Hepatocyte (in vitro differentiated cells): ENCODE measurements around the gene CXCR6. TPM values are rescaled to one million over a fixed set of nuclear protein-coding genes. Genes with fewer than 3 reads are reported as not detected.

Source experiments
- DNase-seq: peaks from one replicate; pipeline ENCODE4 v3.0.0-alpha.2; 2016; ENCODE audit warnings: low spot score
- H2AFZ ChIP-seq: fragments of 200-600 bp; sonication (generic); 2 replicates; pipeline ENCODE4 v1.6.0; 2016; ENCODE audit warnings: antibody characterized with exemption, mild to moderate bottlenecking
- H3K27ac ChIP-seq: fragments of 200-600 bp; sonication (generic); 2 replicates; pipeline ENCODE4 v1.5.1; 2016; ENCODE audit warnings: mild to moderate bottlenecking
- H3K27me3 ChIP-seq: fragments of 200-600 bp; sonication (generic); 2 replicates; pipeline ENCODE4 v1.6.1; 2016
- H3K36me3 ChIP-seq: fragments of 200-600 bp; sonication (generic); replicated peaks from 2 replicates; pipeline ENCODE4 v1.5.1; 2016; ENCODE audit warnings: low read depth; ENCODE audit not compliant: insufficient read depth
- H3K4me1 ChIP-seq: fragments of 200-600 bp; sonication (generic); 2 replicates; pipeline ENCODE4 v1.5.1; 2016; ENCODE audit warnings: mild to moderate bottlenecking, moderate library complexity; ENCODE audit not compliant: insufficient read depth
- H3K4me2 ChIP-seq: fragments of 200-600 bp; sonication (generic); 2 replicates; pipeline ENCODE4 v1.6.0; 2016
- H3K4me3 ChIP-seq: fragments of 200-600 bp; sonication (generic); 2 replicates; pipeline ENCODE4 v1.5.1; 2016; ENCODE audit warnings: mild to moderate bottlenecking
- H3K79me2 ChIP-seq: fragments of 200-600 bp; sonication (generic); 2 replicates; pipeline ENCODE4 v1.6.0; 2017; ENCODE audit warnings: mild to moderate bottlenecking
- H3K9me2 ChIP-seq: fragments of 200-600 bp; sonication (generic); replicated peaks from 2 replicates; pipeline ENCODE4 v1.6.0; 2017; ENCODE audit warnings: mild to moderate bottlenecking; ENCODE audit not compliant: insufficient read depth
- H3K9me3 ChIP-seq: fragments of 200-600 bp; sonication (generic); 2 replicates; pipeline ENCODE4 v1.5.1; 2016; ENCODE audit warnings: low read depth, mild to moderate bottlenecking
- H4K20me1 ChIP-seq: fragments of 200-600 bp; sonication (generic); 2 replicates; pipeline ENCODE4 v1.6.0; 2016; ENCODE audit warnings: mild to moderate bottlenecking; ENCODE audit not compliant: insufficient read depth, poor library complexity, severe bottlenecking
- CTCF ChIP-seq: fragments of 200-600 bp; sonication (generic); IDR thresholded peaks from 2 replicates; pipeline ENCODE4 v1.5.1; 2016; ENCODE audit warnings: antibody characterized with exemption, mild to moderate bottlenecking; ENCODE audit not compliant: poor library complexity
- EZH2 ChIP-seq: fragments of 200-600 bp; sonication (generic); IDR thresholded peaks from 2 replicates; pipeline ENCODE4 v1.6.1; 2016; ENCODE audit warnings: antibody characterized with exemption, mild to moderate bottlenecking, borderline replicate concordance
- EZH2phosphoT487 ChIP-seq: fragments of 200-600 bp; sonication (generic); IDR thresholded peaks from one replicate; pipeline ENCODE4 v1.6.1; 2018; ENCODE audit warnings: antibody characterized with exemption, mild to moderate bottlenecking, low read depth, moderate library complexity; ENCODE audit not compliant: unreplicated experiment, severe bottlenecking
- WGBS: methylation state at CpG from one replicate; pipeline ENCODE4 v1.1.6; 2016; ENCODE audit warnings: low lambda C conversion rate; ENCODE audit errors: missing lambda C conversion rate; 5-methylcytosine and 5-hydroxymethylcytosine counted together
- polyA plus RNA-seq: library from polyadenylated mRNA; unstranded; fragments of >200 nt; fragmentation: Nextera tagmentation; extraction: Ambion mirVana; gene quantifications from 2 replicates; pipeline ENCODE4 v1.2.1, GENCODE V29; 2016
- total RNA-seq: library from RNA; depleted of rRNA; stranded (reverse); fragments of >200 nt; gene quantifications from 2 replicates; pipeline ENCODE4 v1.2.3, GENCODE V29; 2014

The CXCR6 gene
- total and polyA plus RNA-seq, 2 experiments from 2014 or later = 0.33 TPM; not detected in 1

GRCh38 chr3:45957586-45957985 lies 14.3 kb downstream of the CXCR6 start:
- no peak overlapping the region for H3K27ac ChIP-seq
- H3K36me3 ChIP-seq = peaks cover 4% of the 10 kb centered on the region
- H2AFZ ChIP-seq = no peak overlapping the region
- no peaks in the 10 kb centered on the region for H4K20me1 ChIP-seq
- H3K4me2 ChIP-seq = no peak overlapping the region
- no peak for TF ChIP-seq CTCF
- no peak for TF ChIP-seq EZH2
- TF ChIP-seq EZH2phosphoT487 = no peak
- H3K79me2 ChIP-seq = no peaks in the 10 kb centered on the region
- H3K4me1 ChIP-seq = no peaks in the 10 kb centered on the region
- H3K9me2 ChIP-seq = no peaks in the 10 kb centered on the region
- H3K27me3 ChIP-seq = no peaks in the 10 kb centered on the region
- 86% methylated on average over 5 of the region's 5 CpGs for WGBS
- no peak for DNase-seq
- H3K4me3 ChIP-seq = no peak overlapping the region
- H3K9me3 ChIP-seq = no peaks in the 10 kb centered on the region

DNA sequence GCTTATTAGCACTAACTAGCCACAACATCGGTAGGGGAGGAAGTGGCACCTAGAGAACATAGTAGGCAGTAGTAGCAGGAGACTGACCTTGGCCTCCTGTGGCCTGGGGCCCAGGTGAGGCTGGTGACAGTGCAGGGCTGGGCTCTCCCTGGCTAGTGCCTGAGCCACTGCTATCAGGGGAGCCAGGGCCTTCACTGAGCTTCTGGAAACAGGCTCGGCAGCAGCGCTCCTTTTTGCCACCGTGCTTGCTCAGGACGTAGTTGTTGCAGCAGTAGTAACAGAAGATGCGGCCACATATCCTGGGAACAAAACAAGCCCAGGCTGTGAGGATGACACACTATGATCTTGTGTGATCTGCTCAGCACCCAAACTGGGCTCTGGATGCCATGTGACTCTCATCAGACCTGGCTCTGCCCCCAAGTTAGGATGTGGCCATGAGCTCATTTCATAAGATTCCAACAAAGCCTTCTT lies 15.1 kb downstream of the CXCR6 start:
- no peak for DNase-seq
- 98% methylated on average over 6 of the region's 6 CpGs for WGBS
- Histone ChIP-seq H2AFZ (no peak overlapping the region), H3K27ac (no peak overlapping the region), H3K9me3 (no peaks in the 10 kb centered on the region), H3K27me3 (no peaks in the 10 kb centered on the region), H3K36me3 (peaks cover 4% of the 10 kb centered on the region), H3K4me2 (no peak overlapping the region), H3K9me2 (no peaks in the 10 kb centered on the region), H3K4me1 (no peaks in the 10 kb centered on the region), H4K20me1 (no peaks in the 10 kb centered on the region), H3K4me3 (no peak overlapping the region), H3K79me2 (no peaks in the 10 kb centered on the region)
- TF ChIP-seq EZH2phosphoT487 = no peak
- no peak for TF ChIP-seq CTCF
- no peak for TF ChIP-seq EZH2

DNA sequence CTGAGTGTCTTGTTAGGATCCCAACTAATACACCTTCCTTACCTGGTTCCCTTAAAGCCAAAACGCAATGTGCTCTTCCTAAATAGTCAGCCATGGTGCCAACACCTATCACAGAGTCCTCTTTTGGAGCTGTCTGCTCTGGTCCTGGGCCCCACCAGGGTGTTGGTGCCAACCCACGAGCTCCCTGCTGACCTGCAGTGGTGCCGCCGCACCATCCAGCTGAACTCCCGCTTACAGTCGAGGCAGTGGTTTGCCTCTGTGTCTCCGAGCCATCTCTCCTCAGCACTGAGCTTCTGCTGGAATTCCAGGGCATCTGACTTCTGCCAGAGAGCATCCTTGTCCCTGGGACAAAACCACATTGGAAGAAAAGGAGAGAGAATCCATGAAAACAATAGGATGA lies 15.9 kb downstream of the CXCR6 start:
- Histone ChIP-seq H4K20me1 (no peaks in the 10 kb centered on the region), H3K9me2 (no peaks in the 10 kb centered on the region), H2AFZ (no peak overlapping the region), H3K27me3 (no peaks in the 10 kb centered on the region), H3K4me2 (no peak overlapping the region), H3K79me2 (no peaks in the 10 kb centered on the region), H3K4me3 (no peak overlapping the region), H3K9me3 (no peaks in the 10 kb centered on the region), H3K27ac (no peak overlapping the region), H3K36me3 (peaks cover 4% of the 10 kb centered on the region), H3K4me1 (no peaks in the 10 kb centered on the region)
- no peak for DNase-seq
- WGBS = 88% methylated on average over 7 of the region's 7 CpGs
- TF ChIP-seq CTCF = no peak
- no peak for TF ChIP-seq EZH2
- no peak for TF ChIP-seq EZH2phosphoT487

GRCh38 chr3:45960289-45960688 lies 17.0 kb downstream of the CXCR6 start:
- Histone ChIP-seq H3K27ac (no peak overlapping the region), H3K36me3 (peaks cover 4% of the 10 kb centered on the region)

More at GRCh38 chr3:45960289-45960688, 17.0 kb downstream of the CXCR6 start:
- H3K9me2 ChIP-seq = no peaks in the 10 kb centered on the region
- no peaks in the 10 kb centered on the region for H3K4me1 ChIP-seq
- no peak overlapping the region for H2AFZ ChIP-seq
- no peaks in the 10 kb centered on the region for H3K27me3 ChIP-seq
- H3K79me2 ChIP-seq = no peaks in the 10 kb centered on the region
- no peak overlapping the region for H3K4me3 ChIP-seq
- whole genome bisulfite sequencing = 90% methylated on average over 2 of the region's 2 CpGs
- no peaks in the 10 kb centered on the region for H3K9me3 ChIP-seq
- no peak for DNase-seq
- H3K4me2 ChIP-seq = no peak overlapping the region
- no peak for TF ChIP-seq EZH2
- no peak for TF ChIP-seq CTCF
- TF ChIP-seq EZH2phosphoT487 = no peak
- no peaks in the 10 kb centered on the region for H4K20me1 ChIP-seq
